NCI-H1092 (cell line): ENCODE measurements around the gene SDC4.
A peak's percentile ranks its signal among the peaks of the same experiment; 100 is the strongest.

Experiments
- DNase-seq: peaks from one replicate; lab custom pipeline; 2025; lab: John Stamatoyannopoulos, UW

SDC4 gene, protein sequence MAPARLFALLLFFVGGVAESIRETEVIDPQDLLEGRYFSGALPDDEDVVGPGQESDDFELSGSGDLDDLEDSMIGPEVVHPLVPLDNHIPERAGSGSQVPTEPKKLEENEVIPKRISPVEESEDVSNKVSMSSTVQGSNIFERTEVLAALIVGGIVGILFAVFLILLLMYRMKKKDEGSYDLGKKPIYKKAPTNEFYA

DNA sequence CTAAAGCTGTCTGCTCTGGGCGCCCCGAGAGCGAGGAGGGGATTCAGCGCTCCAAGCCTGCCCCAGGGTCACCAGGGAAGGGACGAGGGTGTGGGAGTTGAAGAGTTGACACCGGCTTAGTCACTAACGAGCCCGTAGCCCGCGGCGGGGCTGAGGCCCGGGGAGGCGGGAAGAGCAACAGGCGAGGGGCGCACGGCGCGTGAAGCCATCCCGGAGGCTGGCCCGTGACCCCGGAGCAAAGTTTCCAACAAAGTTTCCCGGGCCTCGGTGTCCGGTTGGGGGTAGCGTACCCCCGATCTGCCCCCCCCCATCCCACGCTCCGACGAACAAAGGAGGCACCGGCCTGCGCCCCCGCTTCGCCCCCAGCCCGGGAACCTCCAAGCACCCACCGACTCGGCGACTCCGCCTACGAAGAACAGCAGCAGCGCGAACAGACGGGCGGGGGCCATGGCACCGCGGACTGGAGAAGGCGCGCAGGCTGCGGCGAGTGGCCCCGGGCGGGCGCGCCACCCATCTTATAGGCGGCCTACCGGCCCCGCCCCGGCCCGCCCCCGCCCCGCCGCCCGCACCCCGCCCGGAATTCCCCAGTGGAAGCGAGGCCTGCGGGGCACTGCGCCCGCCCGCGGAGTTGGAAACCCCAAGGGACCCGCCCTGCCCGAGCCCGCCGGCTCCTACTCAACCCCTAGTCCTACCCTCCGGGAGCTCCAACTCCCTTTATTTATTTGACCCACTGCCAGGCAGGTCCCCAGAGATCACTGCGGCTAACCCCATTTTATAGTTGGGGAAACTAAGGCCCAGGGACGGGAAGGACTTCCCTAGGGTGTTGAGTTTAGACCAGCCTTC lies at the start of gene SDC4:
TSS of gene SDC4 (minus strand) at position 489 of the 843 bp plus-strand sequence. CDS start at position 449, 40 bp downstream.
- DNase-seq, result no peak

DNA sequence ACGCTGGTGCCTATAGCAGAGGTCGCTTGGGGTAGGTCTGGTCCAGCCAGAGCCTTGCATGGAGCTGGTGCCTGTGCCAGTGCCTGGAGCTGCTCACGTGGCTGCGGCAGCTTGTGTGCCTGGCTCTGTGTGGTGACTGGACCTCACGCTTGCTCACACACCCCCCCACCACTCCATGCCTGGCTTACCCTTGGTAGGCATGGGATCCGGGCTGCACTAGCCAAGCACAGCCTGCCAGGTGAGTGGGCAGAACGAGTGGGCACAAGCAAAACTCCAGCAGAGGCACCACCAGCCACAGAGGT lies 46.8 kb upstream of the SDC4 start:
- DNase-seq, result no peak

DNA sequence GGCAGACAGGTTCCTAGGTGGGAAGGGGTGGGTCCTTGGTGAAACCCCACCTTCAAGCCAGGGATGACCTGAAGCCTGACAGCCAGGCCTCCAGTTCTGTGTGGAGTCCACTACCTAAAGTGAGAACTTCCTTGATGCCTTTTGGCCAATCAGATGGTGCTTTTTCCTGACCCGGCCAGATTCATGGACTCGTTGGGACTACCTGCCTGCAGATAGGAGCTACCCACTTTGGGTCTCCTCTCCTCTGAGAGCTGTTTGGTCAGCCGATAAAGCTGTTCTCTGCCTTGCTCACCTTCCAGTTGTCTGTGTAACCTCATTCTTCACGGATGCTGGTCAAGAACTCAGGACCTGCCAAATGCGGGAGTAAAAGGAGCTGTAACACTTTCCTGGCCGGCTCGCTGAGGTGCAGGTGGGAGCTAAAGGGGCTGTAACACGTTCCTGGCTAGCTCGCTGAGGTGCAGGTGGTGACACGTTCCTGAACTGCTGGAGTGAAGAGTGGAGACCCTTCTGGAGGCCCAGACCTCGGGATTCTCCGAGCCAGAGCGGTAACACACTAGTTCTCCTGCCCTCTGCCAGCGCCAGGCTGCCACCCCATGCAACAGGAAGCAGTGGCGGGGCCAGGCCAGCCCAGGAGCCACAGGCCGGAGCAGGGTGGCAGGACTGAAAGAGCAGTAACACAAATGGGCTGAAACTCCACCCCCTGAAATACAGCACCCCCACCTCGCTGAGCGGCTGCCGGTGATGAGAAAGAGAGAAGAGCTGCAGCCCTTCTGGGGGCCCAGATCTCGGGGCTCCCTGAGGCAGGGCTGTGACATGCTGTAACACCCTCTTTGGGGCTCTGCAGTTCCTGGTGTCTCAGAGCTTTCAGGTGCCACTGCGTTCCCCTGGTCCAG lies 46.2 kb upstream of the SDC4 start:
- no peak for DNase-seq

- DNase-seq, result no peak
Measured at GRCh38 chr20:45392733-45393132, 44.5 kb upstream of the SDC4 start.

DNA sequence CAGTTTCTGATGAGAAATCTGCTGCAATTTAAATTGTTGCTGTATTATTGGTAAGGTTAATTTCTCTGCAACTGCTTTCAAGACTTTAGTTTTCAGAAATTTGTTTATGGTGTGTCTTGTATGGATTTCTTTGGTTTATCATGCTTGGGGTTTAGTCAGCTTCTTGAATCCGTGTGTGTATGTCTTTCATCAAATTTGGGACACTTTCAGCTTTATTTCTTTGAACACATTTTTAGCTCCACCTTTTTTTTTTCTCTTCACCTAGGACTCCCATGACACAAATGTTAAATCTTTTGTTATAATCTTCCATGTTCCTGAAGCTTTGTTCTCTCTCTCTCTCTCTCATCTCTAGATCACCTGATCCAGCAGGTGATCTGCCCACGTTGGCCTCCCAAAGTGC lies 43.3 kb upstream of the SDC4 start:
- no peak for DNase-seq

- no peak for DNase-seq
Measured at GRCh38 chr20:45390931-45391330, 42.7 kb upstream of the SDC4 start.

DNA sequence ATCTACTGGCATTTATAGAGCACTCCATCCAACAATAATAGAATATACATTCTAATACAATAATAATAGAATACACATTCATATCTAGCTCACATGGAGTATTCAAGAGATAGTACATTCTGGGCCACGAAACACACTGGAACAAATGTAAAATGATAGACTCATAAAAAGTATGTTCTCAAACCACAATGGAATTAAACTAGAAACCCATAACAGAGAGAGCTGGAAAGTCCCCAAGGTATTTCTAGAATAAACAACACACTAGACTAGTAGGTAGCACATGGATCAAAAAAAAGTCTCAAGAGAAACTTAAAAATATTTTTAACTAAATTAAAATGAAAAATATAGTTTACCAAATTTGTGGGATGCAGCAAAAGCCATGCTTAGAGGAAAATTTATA lies 39.0 kb upstream of the SDC4 start:
- DNase-seq, result no peak

- no peak for DNase-seq
Measured at GRCh38 chr20:45378191-45378590, 30.0 kb upstream of the SDC4 start, which contains the start of gene TP53TG5. Gene TP53TG5 (minus strand): TSS chr20:45378325. CDS start chr20:45378236, 89 bp downstream.

DNA sequence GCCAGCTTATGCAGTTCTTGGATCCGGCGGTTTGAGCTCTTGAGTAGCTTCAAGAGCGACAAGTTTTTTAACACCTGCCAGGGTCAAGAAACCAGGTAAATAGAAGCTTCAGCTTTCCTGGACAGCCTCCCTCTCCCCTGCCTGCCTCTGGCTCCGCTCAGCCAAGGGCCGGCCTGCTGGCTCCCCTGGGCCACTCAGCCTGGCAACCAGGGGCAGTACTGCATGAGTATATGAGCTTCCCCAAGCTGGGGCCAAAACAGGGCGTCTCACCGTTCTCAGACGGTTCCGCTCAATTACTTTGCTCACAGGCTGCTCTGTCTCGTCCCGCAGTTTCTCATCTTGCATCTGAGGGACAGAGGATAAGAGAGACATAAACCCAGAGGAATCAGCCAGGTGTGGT lies 29.0 kb upstream of the SDC4 start:
- DNase-seq, result no peak

GRCh38 chr20:45374966-45375365 lies 26.7 kb upstream of the SDC4 start:
- DNase-seq, result no peak

DNA sequence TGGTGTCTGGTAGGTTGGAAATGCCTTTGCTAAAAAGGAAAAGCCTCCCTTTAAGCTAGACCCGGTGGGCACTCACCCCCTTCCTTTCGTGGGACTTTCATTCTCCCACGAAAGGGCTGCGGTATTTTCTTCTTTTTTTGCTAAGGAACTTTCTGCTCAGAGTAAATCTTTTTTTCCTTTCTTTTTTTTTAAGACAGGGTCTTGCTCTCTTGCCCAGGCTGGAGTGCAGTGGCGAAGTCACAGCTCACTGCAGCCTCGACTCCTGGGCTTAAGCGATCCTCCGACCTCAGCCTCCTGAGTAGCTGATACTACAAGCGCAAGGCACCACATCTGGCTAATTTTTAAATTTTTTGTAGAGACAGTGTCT lies 25.9 kb upstream of the SDC4 start:
- DNase-seq, result no peak

DNA sequence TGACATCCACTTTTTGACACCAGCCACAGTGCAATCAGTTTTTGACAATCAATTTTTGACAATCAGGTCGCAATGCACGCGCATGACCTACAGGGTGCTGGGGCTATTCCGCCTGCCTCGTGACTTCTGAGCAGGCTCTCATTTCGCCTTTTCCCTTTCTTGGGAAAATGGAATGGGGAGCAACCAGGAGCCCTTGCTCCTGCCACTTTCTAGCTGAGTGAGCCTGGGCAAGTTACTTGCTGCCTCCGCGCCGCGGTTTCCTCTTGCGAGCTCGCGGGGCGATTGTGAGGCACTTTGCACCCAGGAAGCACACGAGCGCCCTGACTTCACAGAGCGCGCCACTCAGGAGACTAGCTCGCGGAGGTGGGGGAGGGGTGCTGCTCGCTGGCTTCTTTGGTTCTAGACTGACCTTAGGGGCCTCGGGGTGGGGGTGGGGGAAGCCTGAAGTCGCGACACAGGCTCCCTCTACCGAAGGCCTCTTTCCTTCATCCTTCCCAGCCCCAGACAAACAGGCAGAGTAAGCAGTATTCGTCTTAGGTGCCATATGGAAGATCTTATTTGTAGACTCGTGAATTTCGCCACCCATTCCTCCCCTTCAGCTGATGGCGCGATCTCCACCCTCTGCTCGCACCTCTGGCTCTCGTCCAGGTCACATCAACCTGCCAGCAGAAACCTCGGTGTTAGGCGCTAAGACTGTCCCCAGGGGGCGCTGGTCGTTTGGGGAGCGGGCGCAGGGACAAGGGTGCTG lies 25.3 kb upstream of the SDC4 start:
- peak; percentile 75 for DNase-seq

DNA sequence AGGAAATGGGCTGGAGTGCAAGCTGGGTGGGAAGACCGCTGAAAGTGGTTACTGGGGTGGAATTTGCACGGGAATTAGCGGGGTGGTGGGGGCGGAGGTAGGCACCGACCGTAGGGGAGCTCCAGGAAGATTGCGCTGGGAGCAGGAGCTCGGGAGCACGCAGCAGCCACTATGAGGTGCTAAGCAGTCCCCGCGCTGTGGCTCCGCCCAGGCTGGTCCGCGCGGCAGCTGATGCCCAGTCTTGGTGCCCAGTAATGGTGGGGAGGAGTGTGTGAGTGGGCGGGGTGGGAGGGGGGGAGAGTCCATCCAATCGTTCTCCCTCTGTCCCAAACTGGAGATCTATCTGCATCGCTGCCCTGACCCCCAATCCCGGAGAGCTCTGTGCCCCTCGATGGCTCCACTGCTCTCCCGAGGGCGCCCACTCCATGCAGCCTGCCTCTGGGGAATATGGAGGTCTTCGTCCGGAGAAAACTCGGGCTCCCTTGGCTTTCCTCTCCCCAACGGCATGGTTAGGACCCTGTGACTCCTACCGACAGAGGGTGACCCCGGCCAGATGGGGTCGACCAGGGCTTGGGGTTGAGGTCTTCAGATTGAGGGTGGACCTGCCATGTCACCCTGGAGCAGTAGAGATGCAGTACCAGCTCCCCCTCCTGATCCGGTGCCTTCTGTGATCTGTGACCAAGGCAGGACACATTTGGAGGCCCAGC lies 24.6 kb upstream of the SDC4 start:
- no peak for DNase-seq

- DNase-seq, result no peak
Measured at GRCh38 chr20:45372241-45372640, 24.0 kb upstream of the SDC4 start.

DNA sequence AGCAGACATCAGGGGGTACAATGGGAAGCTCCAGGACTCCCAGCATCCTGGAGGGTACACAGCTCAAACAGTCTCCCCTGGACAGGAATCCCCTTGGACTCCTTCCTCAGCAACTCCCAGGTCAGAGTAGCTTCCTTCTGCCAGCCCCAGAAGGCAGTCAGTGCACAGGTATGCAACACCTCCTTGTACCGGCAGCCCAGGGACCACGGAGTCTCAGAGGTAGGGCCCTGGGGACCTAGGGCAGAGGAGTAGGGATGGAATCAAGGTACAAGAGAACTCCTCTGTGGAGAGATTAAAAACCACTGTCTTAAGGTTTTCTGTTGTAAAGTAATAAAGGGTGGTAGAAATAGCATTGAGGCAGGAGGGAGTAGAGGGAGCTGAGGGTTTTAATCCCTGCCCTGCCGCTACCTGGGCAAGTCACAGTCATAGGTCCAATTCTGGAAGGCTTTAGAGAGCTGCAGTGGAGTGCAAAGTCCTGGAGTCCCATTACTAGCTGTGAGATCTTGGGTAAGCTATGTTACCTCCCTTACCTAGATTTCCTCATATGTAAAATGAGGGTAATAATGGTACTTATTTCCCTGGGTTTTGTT lies 22.4 kb upstream of the SDC4 start:
- no peak for DNase-seq

DNA sequence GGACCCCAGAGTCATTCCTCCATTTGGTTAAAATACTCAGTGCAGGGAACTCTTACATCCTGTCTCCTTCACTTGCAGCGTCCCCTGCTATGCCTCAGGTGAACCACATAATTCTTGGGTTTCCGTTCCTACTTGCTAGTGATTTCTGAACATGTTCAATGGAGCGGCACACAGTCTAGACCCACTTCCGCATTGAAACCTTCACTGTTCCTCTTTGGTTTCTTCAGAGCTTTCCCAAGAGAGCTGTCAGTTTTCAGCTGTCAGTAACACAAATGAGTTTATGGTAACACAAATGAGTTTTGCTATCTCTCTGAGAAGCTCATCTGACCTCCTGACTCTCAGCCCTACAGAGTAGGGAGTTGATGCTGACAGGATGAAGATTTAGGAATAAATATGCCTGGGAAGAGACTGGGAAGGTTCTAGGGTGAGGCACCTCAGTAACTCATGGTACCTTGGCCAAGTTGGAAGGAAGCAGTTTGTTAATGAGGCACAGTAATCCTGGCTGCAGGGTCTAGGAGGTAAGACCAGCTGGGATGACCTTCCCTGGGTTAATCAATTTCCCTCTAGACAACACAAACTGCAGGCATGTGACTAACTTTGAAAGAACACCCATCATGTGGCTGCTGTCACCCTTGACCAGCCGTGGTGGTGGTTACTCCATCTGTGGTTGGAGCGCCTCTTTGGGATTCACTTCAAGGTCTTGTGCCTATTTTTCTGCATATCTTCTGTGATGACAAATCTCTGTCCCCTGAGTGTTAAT lies 20.2 kb upstream of the SDC4 start:
- no peak for DNase-seq

DNA sequence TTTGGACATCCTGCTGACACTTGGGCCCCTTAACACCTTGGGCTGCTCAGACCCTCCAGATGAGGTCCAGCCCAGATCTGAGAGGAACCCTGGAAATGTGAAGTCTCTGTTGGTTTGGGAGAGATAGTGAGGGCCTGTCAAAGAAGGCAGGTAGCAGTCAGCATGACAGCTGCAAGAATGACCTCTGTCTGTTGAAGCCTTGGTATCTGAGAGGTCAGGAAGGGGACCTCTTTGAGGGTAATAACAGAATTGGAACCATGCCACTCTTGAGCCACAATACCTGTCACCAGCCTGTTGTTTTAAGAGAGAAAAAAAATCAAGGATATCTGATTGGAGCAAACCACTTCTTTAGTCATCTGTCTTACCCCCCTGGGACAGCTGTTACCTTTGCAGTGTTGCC lies 18.9 kb upstream of the SDC4 start:
- no peak for DNase-seq

DNA sequence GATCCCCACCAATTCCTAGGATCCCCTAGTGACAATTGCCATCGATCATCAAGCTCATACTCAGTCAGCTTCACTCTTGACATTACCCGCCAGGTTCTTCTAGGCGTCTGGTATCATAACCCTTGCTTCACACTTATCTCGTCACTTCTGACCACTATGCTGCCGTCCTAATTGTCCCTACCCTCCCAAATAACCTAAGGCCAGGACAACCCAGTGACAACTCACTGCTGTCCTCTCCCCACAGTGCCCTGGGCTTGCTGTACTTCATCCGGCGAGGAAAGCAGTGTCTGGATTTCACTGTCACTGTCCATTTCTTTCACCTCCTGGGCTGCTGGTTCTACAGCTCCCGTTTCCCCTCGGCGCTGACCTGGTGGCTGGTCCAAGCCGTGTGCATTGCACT lies 18.4 kb upstream of the SDC4 start:
- no peak for DNase-seq

- DNase-seq, result no peak
Measured at GRCh38 chr20:45366192-45366591, 18.0 kb upstream of the SDC4 start.

- no peak for DNase-seq
Measured at GRCh38 chr20:45365444-45365970, 17.3 kb upstream of the SDC4 start.
